K562 (cell line): ENCODE results near the gene IQCE. TPM values are rescaled to one million over a fixed set of nuclear protein-coding genes. Genes with fewer than 3 reads are reported as not detected.
"Not testable (repeated sequence)": the region's sequence is repeated elsewhere in the genome, so short reads cannot be mapped to it uniquely, and the experiment has no call there.

Experiments
- ATAC-seq: fragments of 200-7000 bp; cut with Tn5 transposase; 3 replicates; pipeline ENCODE4 v1.9.1; 2020; ENCODE audit warnings: moderate library complexity
- BruUV-seq: library from RNA; stranded (reverse); fragments of 400-500 nt; replicated peaks from 2 replicates; lab custom pipeline; 2021; lab: Mats Ljungman, UMichigan
- CTCF ChIA-PET: fragments of 300-600 bp; formaldehyde crosslinking; extraction: SDS; loops from one replicate; lab custom pipeline; 2021; ENCODE audit warnings: low intra/inter-chr PET ratio; lab: Yijun Ruan, JAX
- POLR2A ChIA-PET: fragments of 300-600, 350-650 bp; sonication (Branson Sonifier 250); formaldehyde crosslinking; extraction: SDS; loops from one replicate; lab custom pipeline; 2021; ENCODE audit warnings: antibody characterized with exemption, inconsistent platforms; lab: Yijun Ruan, JAX
- DNase-seq, 4 experiments: peaks; one replicate each; pipeline versions ENCODE4 v3.0.0 to v3.0.0-alpha.2; 2011 to 2018; ENCODE audit warnings: low spot score in 3 of 4, mixed read lengths in 3 of 4; ENCODE audit errors: extremely low read depth in 1 of 4
- FAIRE-seq: peaks from 2 replicates; lab custom pipeline; 2011; peaks lifted over from hg19 to GRCh38; lab: Jason Lieb, UNC
- H2AFZ ChIP-seq: 2 replicates; pipeline ENCODE4 v1.6.0; 2011; ENCODE audit warnings: low read depth, low read length, control low read depth, inconsistent platforms
- H3K27ac ChIP-seq: fragments of 200-600 bp; 3 replicates; pipeline ENCODE4 v1.8.0; 2011; ENCODE audit warnings: low read depth, mild to moderate bottlenecking, control low read depth, inconsistent platforms, low read length, moderate library complexity, mixed read lengths; ENCODE audit errors: extremely low read depth
- H3K27me3 ChIP-seq, 2 experiments: fragments of 300-600 bp in 1 of 2; 2 replicates in 1 of 2; 3 replicates in 1 of 2; pipeline versions ENCODE4 v1.6.0 to v1.8.0; 2011; ENCODE audit warnings: inconsistent platforms in 2 of 2, low read length in 2 of 2, mild to moderate bottlenecking in 1 of 2, mixed read lengths in 1 of 2, moderate library complexity in 1 of 2; ENCODE audit not compliant: control insufficient read depth in 2 of 2, insufficient read depth in 2 of 2
- H3K36me3 ChIP-seq: fragments of 300-600 bp; 3 replicates; pipeline ENCODE4 v1.8.0; 2011; ENCODE audit warnings: mild to moderate bottlenecking, low read length, inconsistent platforms; ENCODE audit not compliant: control insufficient read depth, insufficient read depth
- H3K4me1 ChIP-seq, 2 experiments: fragments of 200-600 bp in 1 of 2; replicated peaks in 1 of 2; 2 replicates in 1 of 2; 3 replicates in 1 of 2; pipeline versions ENCODE4 v1.5.1 to v1.8.0; 2011; ENCODE audit warnings: inconsistent platforms in 2 of 2, low read length in 2 of 2, mild to moderate bottlenecking in 1 of 2, mixed read lengths in 1 of 2, moderate library complexity in 1 of 2; ENCODE audit not compliant: control insufficient read depth in 2 of 2, insufficient read depth in 2 of 2
- H3K4me2 ChIP-seq: 2 replicates; pipeline ENCODE4 v1.6.1; 2011; ENCODE audit warnings: low read length, control low read depth, inconsistent platforms, mixed read lengths; ENCODE audit not compliant: insufficient read depth
- H3K4me3 ChIP-seq: fragments of 200-600 bp; sonication (generic), shearing (Covaris generic); 2 replicates; pipeline ENCODE4 v1.5.1; 2016; ENCODE audit warnings: control low read depth, inconsistent platforms
- H3K79me2 ChIP-seq: fragments of 200-600 bp; 3 replicates; pipeline ENCODE4 v1.8.0; 2011; ENCODE audit warnings: low read length, inconsistent platforms; ENCODE audit not compliant: control insufficient read depth, insufficient read depth
- H3K9ac ChIP-seq, 2 experiments: 2 replicates each; pipeline versions ENCODE4 v1.6.0 to v1.6.1; 2011; ENCODE audit warnings: low read depth in 2 of 2, low read length in 2 of 2, control low read depth in 1 of 2, inconsistent platforms in 1 of 2, mild to moderate bottlenecking in 1 of 2, mixed read lengths in 1 of 2; ENCODE audit not compliant: insufficient read depth in 1 of 2
- H3K9me1 ChIP-seq: one replicate; pipeline ENCODE4 v1.6.0; 2011; ENCODE audit warnings: inconsistent platforms, mild to moderate bottlenecking, low read length, moderate library complexity; ENCODE audit not compliant: control insufficient read depth, insufficient read depth
- H3K9me3 ChIP-seq: replicated peaks from 2 replicates; pipeline ENCODE4 v1.5.1; 2011; ENCODE audit warnings: low read depth, low read length, inconsistent platforms; ENCODE audit not compliant: control insufficient read depth, insufficient read depth
- H4K20me1 ChIP-seq: replicated peaks from 2 replicates; pipeline ENCODE4 v1.6.1; 2011; ENCODE audit warnings: low read length, inconsistent platforms, mixed read lengths; ENCODE audit not compliant: control insufficient read depth, insufficient read depth
- CREM ChIP-seq: IDR thresholded peaks from 2 replicates; pipeline ENCODE4 v1.6.1; 2014; ENCODE audit warnings: antibody characterized with exemption, low read depth
- HDAC1 ChIP-seq, 2 experiments: fragments of 450-650 bp; IDR thresholded peaks; 2 replicates each; pipeline ENCODE4 v1.6.1; 2016 to 2017; ENCODE audit warnings: inconsistent platforms in 1 of 2, mild to moderate bottlenecking in 1 of 2, moderate library complexity in 1 of 2
- HDGF ChIP-seq: fragments of 450-650 bp; IDR thresholded peaks from 2 replicates; pipeline ENCODE4 v1.6.1; 2016
- HIVEP1 ChIP-seq: fragments of 250-450 bp; sonication (Bioruptor Pico); IDR thresholded peaks from 2 replicates; pipeline ENCODE4 v1.4.0; 2020; ENCODE audit warnings: mild to moderate bottlenecking
- HLTF ChIP-seq: fragments of 450-650 bp; IDR thresholded peaks from 2 replicates; pipeline ENCODE4 v1.6.1; 2016
- HNRNPLL ChIP-seq: fragments of 200-400 bp; formaldehyde crosslinking; IDR thresholded peaks from 2 replicates; pipeline ENCODE4 v1.6.1; 2017; ENCODE audit warnings: low read length, low read depth, mild to moderate bottlenecking; ENCODE audit not compliant: poor library complexity, severe bottlenecking
- MBD2 ChIP-seq: sonication (generic); IDR thresholded peaks from 2 replicates; pipeline ENCODE4 v1.6.1; 2016; ENCODE audit warnings: low read depth, borderline replicate concordance
- MTA2 ChIP-seq: fragments of 450-650 bp; IDR thresholded peaks from 2 replicates; pipeline ENCODE4 v1.6.1; 2016; ENCODE audit warnings: low read depth
- MTF1 ChIP-seq: fragments of 250-450 bp; sonication (Bioruptor Pico); IDR thresholded peaks from 2 replicates; pipeline ENCODE4 v1.9.0; 2021; ENCODE audit warnings: moderate library complexity, mild to moderate bottlenecking, inconsistent platforms, borderline replicate concordance
- NCOA2 ChIP-seq, 2 experiments: fragments of 450-650 bp; IDR thresholded peaks; 2 replicates each; pipeline ENCODE4 v1.6.1; 2018; ENCODE audit warnings: mild to moderate bottlenecking in 2 of 2, moderate library complexity in 1 of 2; ENCODE audit not compliant: partially characterized antibody in 2 of 2
- POLR2B ChIP-seq: fragments of 450-650 bp; IDR thresholded peaks from 2 replicates; pipeline ENCODE4 v1.6.1; 2018; ENCODE audit warnings: low read depth; ENCODE audit not compliant: partially characterized antibody
- SRF ChIP-seq, 2 experiments: fragments of 250-450, 450-650 bp in 1 of 2; sonication (Bioruptor Pico) in 1 of 2; sonication (generic) in 1 of 2; formaldehyde crosslinking; IDR thresholded peaks; 2 replicates each; pipeline versions ENCODE4 v1.5.0 to v1.5.1; 2020 to 2022; ENCODE audit warnings: mild to moderate bottlenecking in 1 of 2, missing genetic modification reagents in 1 of 2
- TEAD4 ChIP-seq, 2 experiments: sonication (generic) in 1 of 2; formaldehyde crosslinking in 1 of 2; IDR thresholded peaks; 2 replicates each; pipeline versions ENCODE4 v1.6.1 to v1.8.0; 2012 to 2022; ENCODE audit warnings: borderline replicate concordance in 1 of 2, inconsistent platforms in 1 of 2, low read length in 1 of 2, mild to moderate bottlenecking in 1 of 2, missing genetic modification reagents in 1 of 2
- YBX1 ChIP-seq: fragments of 450-650 bp; IDR thresholded peaks from 2 replicates; pipeline ENCODE4 v1.7.1; 2016; ENCODE audit warnings: mild to moderate bottlenecking
- ZNF121 ChIP-seq: sonication (generic); formaldehyde crosslinking; conservative IDR thresholded peaks from 2 replicates; pipeline ENCODE4 v1.8.0; 2022; ENCODE audit warnings: missing genetic modification reagents
- ZNF347 ChIP-seq: fragments of 450-650 bp; formaldehyde crosslinking; IDR thresholded peaks from 2 replicates; pipeline ENCODE4 v1.4.0; 2020; ENCODE audit warnings: low read depth, mild to moderate bottlenecking, moderate library complexity
- ZNF668 ChIP-seq: fragments of 250-450 bp; sonication (Bioruptor Pico); IDR thresholded peaks from 2 replicates; pipeline ENCODE4 v1.8.0; 2022; ENCODE audit warnings: mild to moderate bottlenecking, inconsistent platforms
- ZZZ3 ChIP-seq: fragments of 450-650 bp; IDR thresholded peaks from 2 replicates; pipeline ENCODE4 v1.6.1; 2016; ENCODE audit warnings: antibody characterized with exemption, mild to moderate bottlenecking, moderate library complexity
- WGBS: fragments of 100-300 bp; shearing (Covaris generic); methylation state at CpG from one replicate; pipeline ENCODE4 v1.1.6; 2016; ENCODE audit warnings: low coverage, mixed read lengths; ENCODE audit not compliant: insufficient coverage; ENCODE audit errors: missing lambda C conversion rate; 5-methylcytosine and 5-hydroxymethylcytosine counted together
- in situ Hi-C: fragments of 300-500 bp; cut with MboI; formaldehyde crosslinking; loops from 4 replicates; pipeline ENCODE4 v1.15.0; 2018; ENCODE audit warnings: inconsistent platforms, mixed read lengths
- intact Hi-C: fragments of 100-400 bp; cut with micrococcal nuclease; formaldehyde crosslinking; loops from 2 replicates; pipeline ENCODE4 v1.14.2; 2022
- polyA plus RNA-seq, 8 experiments: library from polyadenylated mRNA; depleted of rRNA in 4 of 8; stranded (reverse) in 5 of 8; unstranded in 3 of 8; fragments of >200 nt; fragmentation: Nextera tagmentation in 2 of 8; fragmentation: Illumina TruSeq in 1 of 8; extraction: Ambion mirVana in 2 of 8; extraction: Trizol in 1 of 8; gene quantifications; 2 replicates each; pipeline versions ENCODE4 v1.2.1 to v1.2.3, GENCODE V29; 2011 to 2014; ENCODE audit warnings: inconsistent platforms in 1 of 8, missing spikeins in 1 of 8
- total RNA-seq, 7 experiments: library from RNA; depleted of rRNA in 6 of 7; stranded (reverse); fragments of >200 nt in 6 of 7; fragmentation: Illumina TruSeq in 2 of 7; extraction: Trizol in 2 of 7; gene quantifications; 2 replicates each; pipeline versions ENCODE4 v1.2.1 to v1.2.3, GENCODE V29; 2011 to 2021; ENCODE audit warnings: low replicate concordance in 1 of 7

Gene IQCE
- total and polyA plus RNA-seq, 9 of the 15 experiments (the other 6 are each of a cell fraction or from before 2014, with no cell fraction given), result 0.18 to 8.5 (median 4.2) TPM

- POLR2A ChIA-PET, H3K4me3 ChIP-seq, H2AFZ ChIP-seq, H3K9me1 ChIP-seq, in situ Hi-C loops, H3K27ac ChIP-seq, BruUV-seq, H3K9me3 ChIP-seq, H3K9ac ChIP-seq, CTCF ChIA-PET, H3K4me2 ChIP-seq, ATAC-seq, H3K27me3 ChIP-seq, DNase-seq, H3K36me3 ChIP-seq, FAIRE-seq: not testable (repeated sequence)
- 61% methylated on average over 3 of the region's 3 CpGs for WGBS
- Histone ChIP-seq H3K4me1 (peaks cover 0 to 16% of the 10 kb centered on the region in 2 experiments; a peak in 3 of 5 replicates), H3K79me2 (peaks cover 12% of the 10 kb centered on the region), H4K20me1 (peaks cover 12% of the 10 kb centered on the region)
- intact Hi-C loops, result loop anchor here (10.0 kb wide), 2 partner anchors 91 to 121 kb away; partner anchors contain the start of gene AMZ1
- TF ChIP-seq ZNF121 (CRISPR knock-in tag), result peak; percentile 67
Measured at GRCh38 chr7:2563955-2564354, 5.2 kb downstream of the IQCE start.

DNA sequence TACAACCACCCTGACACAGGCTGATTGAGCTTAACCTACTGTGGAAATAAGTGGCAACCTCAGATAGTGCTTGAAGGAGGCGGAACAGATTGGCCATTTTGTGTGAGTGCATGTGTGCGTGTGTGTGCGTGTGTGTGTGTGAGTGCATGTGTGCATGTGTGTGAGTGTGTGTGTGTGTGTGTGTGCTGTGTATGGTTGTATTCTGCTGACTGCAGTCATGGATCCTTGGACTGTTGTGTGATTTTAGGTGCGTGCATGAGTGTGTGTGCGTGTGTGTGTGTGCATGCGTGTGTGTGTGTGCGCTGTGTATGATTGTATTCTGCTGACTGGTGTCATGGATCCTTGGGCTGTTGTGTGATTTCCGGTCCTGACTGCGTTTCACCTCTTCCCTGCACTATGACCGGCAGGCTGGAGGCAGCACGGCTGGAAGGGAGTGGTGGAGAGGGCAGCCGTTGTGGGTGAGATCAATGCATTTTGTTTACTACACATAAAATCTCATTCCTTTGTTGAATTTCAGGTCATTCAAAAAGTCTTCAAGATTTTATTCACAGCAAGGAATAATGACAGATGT, 6.3 kb downstream of the IQCE start:
- FAIRE-seq (no peak), ATAC-seq (no peak), DNase-seq (no peak)
- Histone ChIP-seq H3K27me3 (no peaks in the 10 kb centered on the region), H3K9me1 (no peaks in the 10 kb centered on the region), H3K4me3 (no peak overlapping the region), H3K36me3 (no peaks in the 10 kb centered on the region; the same call in 2 of the 3 replicates), H3K9ac (no peak overlapping the region), H4K20me1 (peaks cover 12% of the 10 kb centered on the region), H3K9me3 (no peaks in the 10 kb centered on the region), H2AFZ (no peak overlapping the region), H3K4me1 (peaks cover 0 to 5% of the 10 kb centered on the region in 2 experiments; a peak in 2 of 5 replicates), H3K27ac (no peak overlapping the region), H3K4me2 (no peak overlapping the region), H3K79me2 (peaks cover 3% of the 10 kb centered on the region; the same call in 2 of the 3 replicates)
- intact Hi-C loops, result loop anchor here (5.0 to 10.0 kb wide), 3 partner anchors 88 to 120 kb away; partner anchors contain the start of genes AMZ1 and GRIFIN
- BruUV-seq, result no TSS peak
- in situ Hi-C loops, result no loop called here
- CTCF ChIA-PET, result interaction anchor here (0.8 kb wide), 1 partner anchor 980 kb away, joined by 3 read pairs; no protein-coding TSS in a partner anchor
- POLR2A ChIA-PET, result no interaction called here
- 78% methylated on average over 10 of the region's 12 CpGs for WGBS
- TF ChIP-seq HLTF (0 out of 2 replicates have a peak, but pooled peaks have one; percentile 33), POLR2B (peak; percentile 22), MTF1 (CRISPR knock-in tag) (no peak), NCOA2 (IDR thresholded peaks at IDR 0.05; ENCODE audit: partially characterized antibody in 2 of 2) (no peak), YBX1 (no peak), MBD2 (no peak), ZZZ3 (no peak), CREM (no peak), HDGF (0 out of 2 replicates have a peak, but pooled peaks have one; percentile 39), HIVEP1 (CRISPR knock-in tag) (no peak), ZNF347 (CRISPR knock-in tag) (no peak), MTA2 (no peak), ZNF668 (CRISPR knock-in tag) (no peak), SRF (CRISPR knock-in tag; IDR thresholded peaks at IDR 0.05) (no peak), TEAD4 (IDR thresholded peaks at IDR 0.05; ENCODE audit: low read length) (no peak), TEAD4 (CRISPR knock-in tag; IDR thresholded peaks at IDR 0.05; ENCODE audit: borderline replicate concordance) (no peak), HDAC1 (IDR thresholded peaks at IDR 0.05) (0 out of 4 replicates have a peak, but pooled peaks of 1 of the 2 experiments have one; percentile 27), HNRNPLL (no peak)
